SK-N-SH (cell line): ENCODE data around the gene ARL5A. TPM values are rescaled to one million over a fixed set of nuclear protein-coding genes. Genes with fewer than 3 reads are reported as not detected.

Experiments
- CTCF ChIA-PET: fragments of 300-600, 350-600 bp; formaldehyde crosslinking; extraction: SDS; loops from one replicate; lab custom pipeline; 2021; lab: Yijun Ruan, JAX
- POLR2A ChIA-PET: fragments of 350-600 bp; sonication (Branson Sonifier 250); formaldehyde crosslinking; extraction: SDS; loops from one replicate; lab custom pipeline; 2020; ENCODE audit warnings: antibody characterized with exemption, inconsistent platforms; lab: Yijun Ruan, JAX
- DNase-seq: peaks from one replicate; pipeline ENCODE4 v3.0.0; 2012
- H2AFZ ChIP-seq: fragments of 200-600 bp; sonication (generic); 2 replicates; pipeline ENCODE4 v1.8.1; 2016; ENCODE audit warnings: antibody characterized with exemption, mild to moderate bottlenecking, low read depth
- H3F3A ChIP-seq: fragments of 200-600 bp; sonication (generic); replicated peaks from 2 replicates; pipeline ENCODE3; 2016; ENCODE audit warnings: antibody characterized with exemption, mild to moderate bottlenecking; ENCODE audit not compliant: insufficient read depth
- H3K27ac ChIP-seq, 2 experiments: fragments of 200-500 bp in 1 of 2; fragments of 200-600 bp in 1 of 2; sonication (Bioruptor generic) in 1 of 2; sonication (generic), shearing (Covaris generic) in 1 of 2; 2 replicates each; pipeline versions ENCODE4 v1.5.1 to v1.6.1; 2014 to 2016; ENCODE audit warnings: low read depth in 2 of 2, inconsistent platforms in 1 of 2, low read length in 1 of 2, mild to moderate bottlenecking in 1 of 2, mixed read lengths in 1 of 2
- H3K27me3 ChIP-seq: fragments of 200-600 bp; sonication (generic), shearing (Covaris generic); 2 replicates; pipeline ENCODE4 v1.6.1; 2016; ENCODE audit warnings: mixed run types; ENCODE audit not compliant: insufficient read depth
- H3K36me3 ChIP-seq, 2 experiments: fragments of 200-500 bp in 1 of 2; fragments of 200-600 bp in 1 of 2; sonication (Bioruptor generic) in 1 of 2; sonication (generic) in 1 of 2; replicated peaks in 1 of 2; 2 replicates each; pipeline versions ENCODE3 to v1.5.1; 2014 to 2016; ENCODE audit warnings: low read length in 1 of 2, mild to moderate bottlenecking in 1 of 2; ENCODE audit not compliant: insufficient read depth in 2 of 2, control insufficient read depth in 1 of 2
- H3K4me1 ChIP-seq, 2 experiments: fragments of 200-500 bp in 1 of 2; fragments of 200-600 bp in 1 of 2; sonication (Bioruptor generic) in 1 of 2; sonication (generic), shearing (Covaris generic) in 1 of 2; 2 replicates each; pipeline versions ENCODE4 v1.5.1 to v1.6.1; 2014 to 2016; ENCODE audit warnings: low read depth in 1 of 2, low read length in 1 of 2, mixed run types in 1 of 2; ENCODE audit not compliant: insufficient read depth in 2 of 2, control insufficient read depth in 1 of 2
- H3K4me2 ChIP-seq: fragments of 200-600 bp; sonication (generic), shearing (Covaris generic); 2 replicates; pipeline ENCODE4 v1.6.1; 2017; ENCODE audit warnings: mixed run types
- H3K4me3 ChIP-seq, 2 experiments: fragments of 200-500 bp in 1 of 2; fragments of 200-600 bp in 1 of 2; sonication (Bioruptor generic) in 1 of 2; sonication (generic), shearing (Covaris generic) in 1 of 2; 2 replicates each; pipeline versions ENCODE4 v1.5.1 to v1.8.1; 2014 to 2016; ENCODE audit warnings: low read depth in 2 of 2, inconsistent platforms in 1 of 2, low read length in 1 of 2, mild to moderate bottlenecking in 1 of 2, mixed read lengths in 1 of 2, moderate library complexity in 1 of 2
- H3K79me2 ChIP-seq: fragments of 200-600 bp; sonication (generic); 2 replicates; pipeline ENCODE4 v1.8.1; 2017; ENCODE audit warnings: mild to moderate bottlenecking; ENCODE audit not compliant: insufficient read depth
- H3K9ac ChIP-seq: fragments of 200-600 bp; sonication (generic); 2 replicates; pipeline ENCODE4 v1.6.1; 2017; ENCODE audit warnings: mixed run types
- H3K9me2 ChIP-seq: fragments of 200-600 bp; sonication (generic); 2 replicates; pipeline ENCODE4 v1.6.1; 2017; ENCODE audit warnings: mixed run types
- H3K9me3 ChIP-seq: fragments of 200-600 bp; sonication (generic); 2 replicates; pipeline ENCODE4 v1.6.1; 2017; ENCODE audit warnings: mixed run types, mild to moderate bottlenecking, moderate library complexity
- H4K20me1 ChIP-seq: fragments of 200-600 bp; sonication (generic); 2 replicates; pipeline ENCODE4 v1.6.1; 2017; ENCODE audit warnings: mild to moderate bottlenecking, mixed run types; ENCODE audit not compliant: insufficient read depth
- CHD2 ChIP-seq: fragments of 150-350 bp; IDR thresholded peaks from 2 replicates; pipeline ENCODE4 v1.6.1; 2018; ENCODE audit warnings: low read length; ENCODE audit not compliant: partially characterized antibody
- ELF1 ChIP-seq: IDR thresholded peaks from 2 replicates; pipeline ENCODE4 v1.4.0; 2012
- FOXJ3 ChIP-seq: sonication (generic); formaldehyde crosslinking; IDR thresholded peaks from 2 replicates; pipeline ENCODE4 v1.5.1; 2020; ENCODE audit warnings: mild to moderate bottlenecking, missing genetic modification reagents
- JUND ChIP-seq: IDR thresholded peaks from 2 replicates; pipeline ENCODE4 v1.4.0; 2012
- MXI1 ChIP-seq: IDR thresholded peaks from 2 replicates; pipeline ENCODE4 v1.6.1; 2012; ENCODE audit warnings: mild to moderate bottlenecking, low read depth, low read length, improper control_type of control experiment
- RAD21 ChIP-seq: IDR thresholded peaks from 2 replicates; pipeline ENCODE4 v1.6.1; 2012; ENCODE audit warnings: mild to moderate bottlenecking, low read length
- SIN3A ChIP-seq: IDR thresholded peaks from 2 replicates; pipeline ENCODE4 v1.6.1; 2012; ENCODE audit warnings: low read depth, mild to moderate bottlenecking, low read length, moderate library complexity, borderline replicate concordance
- SMC3 ChIP-seq: IDR thresholded peaks from 2 replicates; pipeline ENCODE4 v1.6.1; 2012; ENCODE audit warnings: low read depth, low read length, improper control_type of control experiment
- TAF1 ChIP-seq: IDR thresholded peaks from 2 replicates; pipeline ENCODE4 v1.6.1; 2012; ENCODE audit warnings: low read depth, mild to moderate bottlenecking, low read length, moderate library complexity, borderline replicate concordance
- TCF12 ChIP-seq: IDR thresholded peaks from 2 replicates; pipeline ENCODE4 v1.4.0; 2012
- ZBTB33 ChIP-seq: IDR thresholded peaks from 2 replicates; pipeline ENCODE4 v1.4.0; 2012; ENCODE audit warnings: low read depth, borderline replicate concordance
- WGBS: methylation state at CpG from one replicate; pipeline ENCODE4 v1.1.6; 2017; ENCODE audit warnings: low lambda C conversion rate; 5-methylcytosine and 5-hydroxymethylcytosine counted together
- polyA plus RNA-seq, 3 experiments: library from polyadenylated mRNA; depleted of rRNA; stranded (reverse); fragments of >200 nt; gene quantifications; 2 replicates each; pipeline ENCODE4 v1.2.3, GENCODE V29; 2012
- TF ChIP-seq, protein P1 (sequence below): IDR thresholded peaks from 2 replicates; pipeline ENCODE4 v1.6.1; 2012; ENCODE audit warnings: mild to moderate bottlenecking, low read depth, low read length, moderate library complexity
- TF ChIP-seq, protein P2 (sequence below): fragments of 200-600 bp; sonication (generic); IDR thresholded peaks from 2 replicates; pipeline ENCODE4 v1.6.1; 2017; ENCODE audit warnings: antibody characterized with exemption, mild to moderate bottlenecking, moderate library complexity

Gene ARL5A
- polyA plus RNA-seq, 1 of the 3 experiments (the other 2 are of a cell fraction) = 8.2 TPM

DNA sequence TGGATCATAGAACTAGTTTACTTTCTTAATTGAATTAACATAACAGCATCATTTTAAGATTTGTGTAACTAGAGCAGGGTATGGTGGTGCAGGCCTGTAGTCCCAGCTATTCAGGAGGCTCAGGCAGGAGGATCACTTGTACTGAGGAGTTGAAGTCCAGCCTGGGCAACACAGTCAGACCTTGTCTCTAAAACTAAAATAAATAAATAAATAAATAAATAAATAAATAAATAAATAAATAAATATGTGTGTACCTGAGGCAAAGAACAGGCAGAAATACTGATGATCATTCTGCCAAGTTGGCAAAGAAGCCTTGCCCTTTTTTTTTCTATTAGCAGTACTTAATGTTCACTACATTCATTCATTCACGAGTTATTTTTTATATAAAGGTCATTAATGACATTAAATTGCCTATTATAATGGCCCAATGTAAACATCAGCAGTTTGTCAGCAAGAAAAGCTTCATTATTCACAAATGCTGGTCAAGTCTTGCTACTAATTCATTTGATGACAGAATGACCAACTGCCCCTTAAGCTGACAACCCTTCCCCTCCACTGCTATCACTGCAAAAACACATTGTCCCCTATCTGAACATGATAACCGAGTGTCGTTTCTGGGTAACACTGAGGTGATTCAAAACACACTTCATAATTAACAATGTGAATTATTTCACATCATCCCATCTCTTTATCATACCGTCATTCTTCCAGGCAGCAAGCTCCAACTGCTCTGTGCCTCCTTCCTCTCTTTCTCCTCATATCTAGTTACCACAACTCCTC lies 39.0 kb downstream of the ARL5A start (continued):
- no peak for TF ChIP-seq ZBTB33
- no peak for TF ChIP-seq ELF1

GRCh38 chr2:151786483-151786882 lies 41.7 kb downstream of the ARL5A start:
- Histone ChIP-seq H3K27ac (no peak overlapping the region), H4K20me1 (no peaks in the 10 kb centered on the region), H3K4me3 (no peak overlapping the region), H3K9me2 (no peaks in the 10 kb centered on the region)
- TF ChIP-seq TAF1 (no peak), SIN3A (no peak), MXI1 (no peak), RAD21 (no peak), FOXJ3 (CRISPR knock-in tag) (no peak), TCF12 (no peak), ZBTB33 (no peak), CHD2 (no peak), SMC3 (no peak), JUND (no peak)
- TF ChIP-seq, protein P1, sequence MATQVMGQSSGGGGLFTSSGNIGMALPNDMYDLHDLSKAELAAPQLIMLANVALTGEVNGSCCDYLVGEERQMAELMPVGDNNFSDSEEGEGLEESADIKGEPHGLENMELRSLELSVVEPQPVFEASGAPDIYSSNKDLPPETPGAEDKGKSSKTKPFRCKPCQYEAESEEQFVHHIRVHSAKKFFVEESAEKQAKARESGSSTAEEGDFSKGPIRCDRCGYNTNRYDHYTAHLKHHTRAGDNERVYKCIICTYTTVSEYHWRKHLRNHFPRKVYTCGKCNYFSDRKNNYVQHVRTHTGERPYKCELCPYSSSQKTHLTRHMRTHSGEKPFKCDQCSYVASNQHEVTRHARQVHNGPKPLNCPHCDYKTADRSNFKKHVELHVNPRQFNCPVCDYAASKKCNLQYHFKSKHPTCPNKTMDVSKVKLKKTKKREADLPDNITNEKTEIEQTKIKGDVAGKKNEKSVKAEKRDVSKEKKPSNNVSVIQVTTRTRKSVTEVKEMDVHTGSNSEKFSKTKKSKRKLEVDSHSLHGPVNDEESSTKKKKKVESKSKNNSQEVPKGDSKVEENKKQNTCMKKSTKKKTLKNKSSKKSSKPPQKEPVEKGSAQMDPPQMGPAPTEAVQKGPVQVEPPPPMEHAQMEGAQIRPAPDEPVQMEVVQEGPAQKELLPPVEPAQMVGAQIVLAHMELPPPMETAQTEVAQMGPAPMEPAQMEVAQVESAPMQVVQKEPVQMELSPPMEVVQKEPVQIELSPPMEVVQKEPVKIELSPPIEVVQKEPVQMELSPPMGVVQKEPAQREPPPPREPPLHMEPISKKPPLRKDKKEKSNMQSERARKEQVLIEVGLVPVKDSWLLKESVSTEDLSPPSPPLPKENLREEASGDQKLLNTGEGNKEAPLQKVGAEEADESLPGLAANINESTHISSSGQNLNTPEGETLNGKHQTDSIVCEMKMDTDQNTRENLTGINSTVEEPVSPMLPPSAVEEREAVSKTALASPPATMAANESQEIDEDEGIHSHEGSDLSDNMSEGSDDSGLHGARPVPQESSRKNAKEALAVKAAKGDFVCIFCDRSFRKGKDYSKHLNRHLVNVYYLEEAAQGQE = no peak
- TF ChIP-seq, protein P2, sequence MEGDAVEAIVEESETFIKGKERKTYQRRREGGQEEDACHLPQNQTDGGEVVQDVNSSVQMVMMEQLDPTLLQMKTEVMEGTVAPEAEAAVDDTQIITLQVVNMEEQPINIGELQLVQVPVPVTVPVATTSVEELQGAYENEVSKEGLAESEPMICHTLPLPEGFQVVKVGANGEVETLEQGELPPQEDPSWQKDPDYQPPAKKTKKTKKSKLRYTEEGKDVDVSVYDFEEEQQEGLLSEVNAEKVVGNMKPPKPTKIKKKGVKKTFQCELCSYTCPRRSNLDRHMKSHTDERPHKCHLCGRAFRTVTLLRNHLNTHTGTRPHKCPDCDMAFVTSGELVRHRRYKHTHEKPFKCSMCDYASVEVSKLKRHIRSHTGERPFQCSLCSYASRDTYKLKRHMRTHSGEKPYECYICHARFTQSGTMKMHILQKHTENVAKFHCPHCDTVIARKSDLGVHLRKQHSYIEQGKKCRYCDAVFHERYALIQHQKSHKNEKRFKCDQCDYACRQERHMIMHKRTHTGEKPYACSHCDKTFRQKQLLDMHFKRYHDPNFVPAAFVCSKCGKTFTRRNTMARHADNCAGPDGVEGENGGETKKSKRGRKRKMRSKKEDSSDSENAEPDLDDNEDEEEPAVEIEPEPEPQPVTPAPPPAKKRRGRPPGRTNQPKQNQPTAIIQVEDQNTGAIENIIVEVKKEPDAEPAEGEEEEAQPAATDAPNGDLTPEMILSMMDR = no peak
- TF ChIP-seq, all 33 proteins: peak for 0
- WGBS = 100% methylated on average over 1 of the region's 1 CpG
- Histone ChIP-seq H3K9me3 (no peaks in the 10 kb centered on the region), H3K4me1 (no peaks in the 10 kb centered on the region), H3F3A (no peaks in the 10 kb centered on the region), H3K9ac (no peak overlapping the region), H3K27me3 (no peaks in the 10 kb centered on the region), H2AFZ (no peak overlapping the region), H3K36me3 (peaks cover 16 to 20% of the 10 kb centered on the region in 2 experiments), H3K4me2 (no peak overlapping the region), H3K79me2 (no peaks in the 10 kb centered on the region)
- no peak for DNase-seq
- CTCF ChIA-PET = interaction anchor here (2.2 kb wide), 1 partner anchor 239 kb away, joined by 8 read pairs; no protein-coding TSS in a partner anchor
- POLR2A ChIA-PET = no interaction called here
